GM19023 (cell line): ENCODE data around the gene TPX2.
A peak's percentile ranks its signal among the peaks of the same experiment; 100 is the strongest.

ENCODE experiments used
- ATAC-seq: cut with Tn5 transposase; IDR thresholded peaks from one replicate; pipeline ENCODE4 v1.9.1; 2021; ENCODE audit warnings: mild to moderate bottlenecking, moderate library complexity; ENCODE audit not compliant: unreplicated experiment

Gene TPX2

GRCh38 chr20:31738729-31739549 lies at the start of gene TPX2:
Gene TPX2, plus strand, starts transcription at chr20:31739290. Its CDS starts 18,187 bp downstream, at chr20:31757477.
- peak; percentile 98 for ATAC-seq

DNA sequence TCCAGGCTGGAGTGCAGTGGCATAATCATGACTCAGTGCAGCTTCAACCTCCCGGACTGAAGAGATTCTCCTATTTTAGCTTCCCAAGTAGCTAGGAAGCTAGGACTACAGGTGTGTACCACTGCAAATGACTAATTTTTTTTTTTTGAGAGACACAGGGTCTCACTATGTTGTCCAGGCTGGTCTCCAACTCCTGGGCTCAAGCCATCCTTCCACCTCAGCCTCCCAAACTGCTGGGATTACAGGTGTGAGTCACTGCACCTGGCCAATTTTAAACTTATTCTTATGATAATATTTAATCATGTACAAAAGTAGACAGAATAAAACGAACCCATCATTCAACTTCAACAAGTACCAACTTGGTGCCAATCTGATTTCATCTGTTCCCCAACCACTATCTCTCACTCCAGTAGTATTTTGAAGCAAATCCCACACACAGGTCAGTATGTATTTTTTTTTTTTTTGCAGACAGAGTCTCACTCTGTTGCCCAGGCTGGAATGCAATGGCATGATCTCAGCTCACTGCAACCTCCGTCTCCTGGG lies 48.9 kb upstream of the TPX2 start:
- ATAC-seq = no peak

DNA sequence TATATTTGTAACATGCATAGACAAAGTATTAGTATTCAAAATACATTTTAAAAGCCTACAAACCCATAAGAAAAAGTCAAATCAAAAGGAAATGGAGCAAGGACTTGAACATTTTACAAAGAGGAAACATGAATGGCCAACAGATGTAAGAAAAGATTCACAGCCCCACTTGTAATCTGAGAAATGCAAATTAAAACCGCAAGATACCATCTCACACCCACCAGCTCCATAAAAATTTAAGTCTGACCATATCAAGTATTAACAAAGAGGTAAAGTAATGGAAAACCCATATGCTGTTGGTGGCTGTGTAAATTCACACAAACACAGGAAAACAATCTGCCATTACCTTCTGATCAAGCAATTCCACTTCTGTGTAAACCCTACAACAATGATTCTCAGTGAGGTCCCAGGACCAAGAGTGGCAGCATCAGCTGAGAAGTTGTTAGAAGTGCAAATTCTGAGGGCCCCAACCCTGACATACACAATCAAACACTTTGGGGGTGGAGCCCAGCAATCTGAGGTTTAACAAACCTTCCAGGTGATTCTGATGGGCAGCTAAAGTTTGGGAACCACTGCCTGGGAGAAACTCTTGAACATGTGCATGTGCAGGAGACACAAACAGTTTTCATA lies 47.3 kb upstream of the TPX2 start:
- ATAC-seq = no peak

GRCh38 chr20:31693402-31693801 lies 45.7 kb upstream of the TPX2 start:
- no peak for ATAC-seq

DNA sequence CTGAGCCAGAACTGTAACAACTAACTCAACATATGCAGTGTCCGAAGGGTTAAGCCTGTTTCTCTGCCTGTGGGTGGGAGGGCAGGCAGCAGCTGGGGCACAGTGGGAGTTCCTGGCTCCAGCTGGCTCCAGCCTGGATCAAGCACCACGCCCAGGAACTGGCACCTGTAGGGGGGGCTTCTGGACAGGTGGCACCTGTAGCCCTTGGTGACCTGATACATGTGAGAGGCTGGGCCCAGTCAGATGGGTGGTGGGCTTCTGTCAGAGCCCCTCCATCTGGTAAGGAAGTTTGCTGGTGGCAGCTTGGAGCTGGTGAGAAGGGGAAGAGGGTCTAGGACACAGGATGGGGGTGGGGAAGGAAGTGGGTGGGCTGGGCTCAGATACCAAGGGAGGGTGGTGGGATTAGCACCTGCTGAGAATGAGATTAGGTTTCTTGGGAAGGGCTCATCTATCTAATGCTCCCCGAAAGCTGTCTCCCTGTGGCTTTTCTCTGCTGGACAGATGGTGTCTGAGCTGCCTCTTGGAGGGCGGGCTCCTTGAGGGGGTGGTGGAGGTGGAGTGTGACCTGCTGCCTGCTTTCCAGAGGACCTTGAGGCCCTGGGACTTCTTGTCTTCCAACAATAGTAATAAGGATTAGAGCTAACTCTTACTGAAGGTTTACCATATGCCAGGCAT lies 45.0 kb upstream of the TPX2 start:
- no peak for ATAC-seq

DNA sequence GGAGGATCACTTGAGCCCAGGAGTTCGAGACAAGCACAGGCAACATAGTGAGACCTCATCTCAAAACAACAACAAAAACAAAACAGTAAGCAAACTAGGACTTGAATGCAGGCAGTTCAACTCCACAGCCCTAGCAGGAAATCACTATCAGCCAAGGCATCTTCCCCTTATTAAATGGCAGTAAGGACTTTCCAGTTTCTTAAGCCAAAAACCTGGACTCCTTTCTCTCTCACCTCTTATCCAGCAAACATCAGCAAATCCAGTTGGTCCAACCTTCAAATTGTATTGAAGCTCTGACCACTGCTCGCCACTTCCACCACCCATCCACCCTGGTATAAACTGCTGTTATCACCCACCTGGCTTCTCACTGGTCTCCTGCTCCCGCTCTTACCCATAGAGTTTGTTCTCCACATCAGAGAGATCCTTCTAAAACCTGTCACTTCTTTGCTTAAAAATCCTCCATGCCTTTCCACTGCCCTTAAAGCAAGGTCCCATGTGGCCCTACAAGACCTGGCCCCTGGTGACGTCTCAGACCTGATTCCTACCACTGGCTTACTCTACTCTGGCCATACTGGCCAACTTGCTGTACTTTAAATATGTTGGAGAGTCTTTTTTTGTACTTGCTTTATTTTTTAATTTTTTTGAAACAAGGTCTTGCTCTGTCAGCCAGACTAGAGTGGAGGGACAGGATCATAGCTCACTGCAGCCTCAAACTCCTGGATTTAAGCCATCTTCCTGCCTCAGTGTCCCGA lies 44.1 kb upstream of the TPX2 start:
- ATAC-seq = no peak

- ATAC-seq = no peak
Measured at GRCh38 chr20:31695849-31696804, 43.0 kb upstream of the TPX2 start.

DNA sequence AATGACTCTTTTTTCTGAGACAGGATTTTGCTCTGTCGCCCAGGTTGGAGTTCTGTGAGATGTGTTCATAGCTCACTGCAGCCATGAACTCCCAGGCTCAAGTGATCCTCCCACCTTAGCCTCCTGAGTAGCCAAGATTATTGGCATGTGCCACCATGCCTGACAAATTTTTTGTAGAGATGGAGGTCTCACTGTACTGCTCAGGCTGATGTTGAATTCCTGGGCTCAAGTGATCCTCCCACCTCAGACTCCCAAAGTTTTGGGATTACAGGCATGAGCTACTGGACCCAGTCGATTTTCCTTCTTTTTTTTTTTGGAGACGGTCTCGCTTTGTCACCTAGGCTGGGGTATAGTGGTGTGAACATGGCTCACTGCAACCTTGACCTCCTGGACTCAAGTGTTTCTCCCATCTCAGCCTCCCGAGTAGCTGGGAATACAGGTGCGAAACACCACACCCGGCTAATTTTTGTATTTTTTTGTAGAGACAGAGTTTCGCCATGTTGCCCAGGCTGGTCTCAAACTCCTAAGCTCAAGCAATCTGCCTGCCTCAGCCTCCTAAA lies 40.8 kb upstream of the TPX2 start:
- ATAC-seq = no peak

- ATAC-seq = peak; percentile 87
Measured at GRCh38 chr20:31698803-31699718, 40.0 kb upstream of the TPX2 start.

GRCh38 chr20:31699801-31700728 lies 39.0 kb upstream of the TPX2 start:
- ATAC-seq = no peak

- no peak for ATAC-seq
Measured at GRCh38 chr20:31700747-31701146, 38.3 kb upstream of the TPX2 start.

- no peak for ATAC-seq
Measured at GRCh38 chr20:31701591-31701990, 37.5 kb upstream of the TPX2 start.

DNA sequence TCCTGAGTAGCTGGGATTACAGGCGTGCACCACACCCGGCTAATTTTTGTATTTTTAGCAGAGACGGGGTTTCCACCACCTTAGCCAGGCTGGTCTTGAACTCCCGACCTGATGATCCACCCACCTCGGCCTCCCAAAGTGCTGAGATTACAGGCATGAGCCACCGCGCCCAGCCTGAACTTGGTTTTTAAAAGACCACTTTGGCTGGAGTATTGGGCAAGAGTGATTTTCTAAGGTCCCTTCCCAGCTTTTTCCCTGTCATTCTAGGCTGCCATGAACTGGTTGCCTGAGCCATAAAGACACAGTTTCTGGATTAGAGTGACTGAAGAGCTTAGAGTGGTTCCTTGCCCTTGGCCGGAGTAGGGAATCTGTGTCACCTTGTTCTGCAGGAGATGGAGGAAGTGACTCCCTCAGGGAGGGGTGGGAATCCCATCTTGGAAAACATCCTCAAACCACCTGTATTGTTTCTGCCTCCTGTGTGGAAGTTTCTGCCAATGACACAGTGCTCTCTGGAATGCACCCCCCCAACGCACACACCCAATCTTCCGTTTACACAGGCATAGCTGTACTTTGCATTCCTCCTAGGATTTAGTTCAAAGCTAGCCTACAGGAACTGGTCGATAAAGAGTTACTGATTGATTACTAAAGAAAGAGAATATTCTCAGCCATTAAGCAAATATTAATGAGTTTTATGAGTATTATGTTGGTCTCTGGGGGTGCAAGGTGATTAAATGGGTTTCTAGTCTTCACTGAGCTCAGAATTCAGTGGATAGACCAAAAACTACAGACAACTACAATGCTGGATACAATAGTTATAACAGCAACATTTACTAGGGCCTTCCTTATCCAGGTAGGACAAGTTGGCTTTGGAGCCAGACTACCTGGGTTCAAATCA lies 34.6 kb upstream of the TPX2 start:
- ATAC-seq = no peak

DNA sequence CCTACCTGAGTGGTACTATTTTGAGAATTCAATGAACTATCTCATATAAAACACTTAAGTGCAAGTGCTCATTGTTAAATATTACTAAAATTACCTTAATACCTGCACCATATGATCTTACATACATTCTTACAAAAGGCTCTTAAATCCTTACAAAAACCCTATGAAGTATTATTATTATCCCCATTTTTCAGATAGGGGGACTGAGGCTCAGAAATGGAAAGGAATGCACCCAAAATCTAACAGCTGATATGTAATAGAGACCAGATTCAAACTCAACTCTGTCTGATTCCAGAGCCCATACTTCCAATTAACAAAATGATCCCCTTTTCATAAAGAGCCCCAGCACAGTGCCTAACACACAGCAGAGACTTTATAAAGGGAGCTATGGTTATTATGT lies 33.9 kb upstream of the TPX2 start:
- ATAC-seq = no peak

GRCh38 chr20:31705598-31706597 lies 33.2 kb upstream of the TPX2 start:
- ATAC-seq = peak; percentile 90
